A549 (cell line): ENCODE data around the gene ZNF383. TPM values are rescaled to one million over a fixed set of nuclear protein-coding genes. Genes with fewer than 3 reads are reported as not detected.
"Not testable (repeated sequence)": the region's sequence is repeated elsewhere in the genome, so short reads cannot be mapped to it uniquely, and the experiment has no call there.

Source experiments
- ATAC-seq, 2 experiments: fragments of 200-7000 bp in 1 of 2; fragments of >200 bp in 1 of 2; cut with Nextera tagmentation in 1 of 2; cut with Tn5 transposase in 1 of 2; 3 replicates each; pipeline versions ENCODE4 v1.8.0 to v1.9.1; 2018 to 2020; ENCODE audit warnings: mild to moderate bottlenecking in 1 of 2, moderate library complexity in 1 of 2
- CTCF ChIA-PET: fragments of 300-600 bp; sonication (Branson Sonifier 250); formaldehyde crosslinking; extraction: SDS; loops from one replicate; lab custom pipeline; 2021; ENCODE audit warnings: antibody characterized with exemption, inconsistent platforms; lab: Yijun Ruan, JAX
- POLR2A ChIA-PET: fragments of 350-600 bp; formaldehyde crosslinking; extraction: SDS; loops from one replicate; lab custom pipeline; 2021; ENCODE audit warnings: antibody characterized with exemption, inconsistent platforms; lab: Yijun Ruan, JAX
- DNase-seq, 2 experiments: peaks; one replicate each; pipeline versions ENCODE4 v3.0.0 to v3.0.0-alpha.2; 2011 to 2016; ENCODE audit warnings: low read depth in 1 of 2, low spot score in 1 of 2
- FAIRE-seq: peaks from 2 replicates; lab custom pipeline; 2011; peaks lifted over from hg19 to GRCh38; lab: Jason Lieb, UNC
- H3K27ac ChIP-seq, 2 experiments: fragments of >200 bp; sonication (Bioruptor Twin); formaldehyde crosslinking; 3 replicates each; pipeline ENCODE4 v1.5.1; 2016 to 2017
- H3K4me1 ChIP-seq: fragments of >200 bp; sonication (Bioruptor Twin); formaldehyde crosslinking; 3 replicates; pipeline ENCODE4 v1.6.1; 2016
- H3K4me2 ChIP-seq: fragments of >200 bp; sonication (Bioruptor Twin); formaldehyde crosslinking; 3 replicates; pipeline ENCODE4 v1.6.1; 2016
- H3K4me3 ChIP-seq: fragments of >200 bp; sonication (Bioruptor Twin); formaldehyde crosslinking; 3 replicates; pipeline ENCODE4 v1.5.1; 2016
- H3K9me3 ChIP-seq: fragments of >200 bp; sonication (Bioruptor Twin); formaldehyde crosslinking; 3 replicates; pipeline ENCODE4 v1.6.1; 2016
- BHLHE40 ChIP-seq: IDR thresholded peaks from 2 replicates; pipeline ENCODE4 v1.6.1; 2012; ENCODE audit warnings: low read depth, low read length, inconsistent platforms
- CBX8 ChIP-seq: fragments of 200-600 bp; sonication (generic); IDR thresholded peaks from 2 replicates; pipeline ENCODE4 v1.6.1; 2016
- CHD2 ChIP-seq: fragments of 150-350 bp; IDR thresholded peaks from 2 replicates; pipeline ENCODE4 v1.6.1; 2014; ENCODE audit warnings: low read length; ENCODE audit not compliant: partially characterized antibody
- CHD4 ChIP-seq: fragments of 200-600 bp; sonication (generic); IDR thresholded peaks from 2 replicates; pipeline ENCODE4 v1.6.1; 2016; ENCODE audit warnings: antibody characterized with exemption, mild to moderate bottlenecking, borderline replicate concordance
- E2F6 ChIP-seq: IDR thresholded peaks from 2 replicates; pipeline ENCODE4 v1.6.1; 2012; ENCODE audit warnings: low read depth, borderline replicate concordance
- EHMT2 ChIP-seq: fragments of 200-600 bp; sonication (generic); IDR thresholded peaks from 2 replicates; pipeline ENCODE4 v1.6.1; 2016; ENCODE audit warnings: antibody characterized with exemption, low read depth, mild to moderate bottlenecking, moderate library complexity
- ELK1 ChIP-seq: fragments of 150-350 bp; IDR thresholded peaks from 2 replicates; pipeline ENCODE4 v1.6.1; 2014; ENCODE audit warnings: low read depth, mild to moderate bottlenecking, low read length
- EP300 ChIP-seq, 2 experiments: fragments of >200 bp; sonication (Bioruptor Twin); formaldehyde crosslinking; IDR thresholded peaks; 2 replicates in 1 of 2; 3 replicates in 1 of 2; pipeline ENCODE4 v1.6.1; 2016 to 2017
- ESRRA ChIP-seq: fragments of 150-350 bp; IDR thresholded peaks from 2 replicates; pipeline ENCODE4 v1.6.1; 2014; ENCODE audit warnings: mild to moderate bottlenecking, low read length, borderline replicate concordance
- FOSL2 ChIP-seq, 2 experiments: fragments of 450-650 bp in 1 of 2; fragments of >200 bp in 1 of 2; sonication (Bioruptor Twin) in 1 of 2; formaldehyde crosslinking; IDR thresholded peaks; 2 replicates each; pipeline versions ENCODE4 v1.5.0 to v1.6.1; 2016 to 2020; ENCODE audit warnings: mild to moderate bottlenecking in 1 of 2, moderate library complexity in 1 of 2
- GATA3 ChIP-seq: IDR thresholded peaks from 2 replicates; pipeline ENCODE4 v1.6.1; 2012; ENCODE audit warnings: borderline replicate concordance
- HDAC2 ChIP-seq: fragments of 200-600 bp; sonication (generic); IDR thresholded peaks from 2 replicates; pipeline ENCODE4 v1.6.1; 2016
- HES2 ChIP-seq: fragments of >200 bp; sonication (Bioruptor Twin); formaldehyde crosslinking; IDR thresholded peaks from 2 replicates; pipeline ENCODE4 v1.6.1; 2016
- HEYL ChIP-seq: fragments of 250-450 bp; sonication (Bioruptor Pico); IDR thresholded peaks from 2 replicates; pipeline ENCODE4 v1.8.0; 2021; ENCODE audit warnings: mild to moderate bottlenecking, moderate library complexity
- HOXB13 ChIP-seq: fragments of 250-450 bp; sonication (Bioruptor Pico); IDR thresholded peaks from 2 replicates; pipeline ENCODE4 v1.5.0; 2020; ENCODE audit warnings: low read depth, mild to moderate bottlenecking, moderate library complexity
- HOXB5 ChIP-seq: fragments of 250-450 bp; sonication (Bioruptor Pico); IDR thresholded peaks from 2 replicates; pipeline ENCODE4 v1.5.0; 2020; ENCODE audit warnings: mild to moderate bottlenecking, moderate library complexity
- JUN ChIP-seq, 2 experiments: fragments of >200 bp; sonication (Bioruptor Twin); formaldehyde crosslinking; IDR thresholded peaks; 2 replicates in 1 of 2; 3 replicates in 1 of 2; pipeline ENCODE4 v1.6.1; 2016 to 2017
- JUNB ChIP-seq: fragments of >200 bp; sonication (Bioruptor Twin); formaldehyde crosslinking; IDR thresholded peaks from 2 replicates; pipeline ENCODE4 v1.6.1; 2016
- MAFK ChIP-seq: fragments of 450-650 bp; IDR thresholded peaks from 2 replicates; pipeline ENCODE4 v1.6.1; 2014; ENCODE audit not compliant: partially characterized antibody
- MAX ChIP-seq: IDR thresholded peaks from 2 replicates; pipeline ENCODE4 v1.6.1; 2012
- MAZ ChIP-seq: fragments of 150-350 bp; IDR thresholded peaks from 2 replicates; pipeline ENCODE4 v1.6.1; 2014; ENCODE audit warnings: antibody characterized with exemption, low read depth, low read length, borderline replicate concordance
- NFE2L2 ChIP-seq: fragments of 150-350 bp; conservative IDR thresholded peaks from 2 replicates; pipeline ENCODE4 v1.6.1; 2014; ENCODE audit warnings: low read length
- PBX3 ChIP-seq: IDR thresholded peaks from 2 replicates; pipeline ENCODE4 v1.6.1; 2012
- PHF8 ChIP-seq: fragments of 200-600 bp; sonication (generic); IDR thresholded peaks from 2 replicates; pipeline ENCODE4 v1.6.1; 2016; ENCODE audit warnings: low read depth, mild to moderate bottlenecking, antibody characterized with exemption, moderate library complexity, borderline replicate concordance
- RAD21 ChIP-seq, 2 experiments: fragments of >200 bp in 1 of 2; sonication (Bioruptor Twin) in 1 of 2; formaldehyde crosslinking in 1 of 2; IDR thresholded peaks in 1 of 2; conservative IDR thresholded peaks in 1 of 2; 2 replicates in 1 of 2; 3 replicates in 1 of 2; pipeline ENCODE4 v1.6.1; 2012 to 2018; ENCODE audit warnings: inconsistent platforms in 1 of 2
- RARB ChIP-seq: fragments of 250-450 bp; sonication (Bioruptor Pico); IDR thresholded peaks from 2 replicates; pipeline ENCODE4 v1.8.0; 2021; ENCODE audit warnings: mild to moderate bottlenecking, moderate library complexity
- RCOR1 ChIP-seq: fragments of 150-350 bp; IDR thresholded peaks from 2 replicates; pipeline ENCODE4 v1.6.1; 2014; ENCODE audit warnings: antibody characterized with exemption, low read length, low read depth
- RFX5 ChIP-seq: fragments of 450-650 bp; IDR thresholded peaks from 2 replicates; pipeline ENCODE4 v1.7.1; 2014; ENCODE audit warnings: antibody characterized with exemption, mild to moderate bottlenecking, moderate library complexity
- SREBF2 ChIP-seq: fragments of 450-650 bp; IDR thresholded peaks from 2 replicates; pipeline ENCODE4 v1.6.1; 2014; ENCODE audit warnings: mild to moderate bottlenecking, moderate library complexity
- TP53 ChIP-seq: fragments of 250-450 bp; sonication (Bioruptor Pico); IDR thresholded peaks from 2 replicates; pipeline ENCODE4 v1.5.0; 2021; ENCODE audit warnings: mild to moderate bottlenecking, moderate library complexity
- ZFP36 ChIP-seq: fragments of 450-650 bp; IDR thresholded peaks from 2 replicates; pipeline ENCODE4 v1.6.1; 2014; ENCODE audit warnings: borderline replicate concordance; ENCODE audit not compliant: partially characterized antibody
- ZNF302 ChIP-seq: fragments of 250-450 bp; sonication (Bioruptor Pico); IDR thresholded peaks from 2 replicates; pipeline ENCODE4 v1.9.0; 2021; ENCODE audit warnings: inconsistent platforms, mild to moderate bottlenecking, moderate library complexity
- WGBS: methylation state at CpG from one replicate; pipeline ENCODE4 v1.1.6; 2017; ENCODE audit errors: missing lambda C conversion rate; 5-methylcytosine and 5-hydroxymethylcytosine counted together
- polyA plus RNA-seq, 4 experiments: library from polyadenylated mRNA; depleted of rRNA in 3 of 4; stranded (reverse); fragments of >200 nt; fragmentation: RNase III in 1 of 4; extraction: RNeasy Plus Mini Kit Qiagen cat#74134 plus additional on column Dnase treatment in 1 of 4; gene quantifications; 2 replicates in 3 of 4; 3 replicates in 1 of 4; pipeline ENCODE4 v1.2.3, GENCODE V29; 2011 to 2017

The ZNF383 gene
- polyA plus RNA-seq, 2 of the 4 experiments (the other 2 are of a cell fraction): 6.9 to 13.1 TPM

GRCh38 chr19:37172368-37173366 lies 45.3 kb upstream of the ZNF383 start, which contains the start of gene ZNF585A:
ZNF585A (minus strand) TSS chr19:37172695; CDS start chr19:37169910, 2,785 bp downstream.
- ChIA-PET CTCF (interaction anchor here (0.6 to 1.2 kb wide), 3 partner anchors 26 to 795 kb away, joined by 3 to 8 read pairs (median 4); no protein-coding TSS in a partner anchor), POLR2A (interaction anchor here (0.6 to 1.9 kb wide), 4 partner anchors 37 to 644 kb away, joined by 3 to 11 read pairs (median 4); partner anchors contain the start of genes ZNF383 and ZNF527)
- peak within 1 kb of the TSS; percentile 40 to 68; a peak in 5 of 6 replicates for H3K27ac ChIP-seq
- no peaks in the 10 kb centered on the region for H3K4me1 ChIP-seq
- no peak for TF ChIP-seq CHD2
- TF ChIP-seq ZFP36: no peak
- no peak for TF ChIP-seq RARB (CRISPR knock-in tag)
- TF ChIP-seq HOXB13: peak; percentile 10; the same call in 1 of the 2 replicates
- no peak for TF ChIP-seq CBX8
- TF ChIP-seq GATA3: peak; percentile 25; the same call in 1 of the 2 replicates
- TF ChIP-seq SREBF2: no peak
- TF ChIP-seq MAZ: no peak
- TF ChIP-seq TP53 (CRISPR knock-in tag): no peak
- 0 out of 2 replicates have a peak, but pooled peaks have one; percentile 5 for TF ChIP-seq HOXB5 (CRISPR knock-in tag)
- no peak for TF ChIP-seq NFE2L2
- no peak for TF ChIP-seq HDAC2
- peak; percentile 14; the same call in 1 of the 2 replicates for TF ChIP-seq ELK1
- TF ChIP-seq HES2: no peak
- TF ChIP-seq RAD21 (conservative IDR thresholded peaks at IDR 0.05 in 1 of 2, IDR thresholded peaks at IDR 0.05 in 1 of 2): no peak
- no peak for TF ChIP-seq RFX5
- peak; percentile 60; the same call in 1 of the 2 replicates for TF ChIP-seq MAX
- peak; percentile 57 for TF ChIP-seq PHF8
- TF ChIP-seq RCOR1: no peak
- peak; percentile 67; the same call in 1 of the 2 replicates for TF ChIP-seq E2F6
- TF ChIP-seq FOSL2 (IDR thresholded peaks at IDR 0.05): no peak
- TF ChIP-seq FOSL2 (CRISPR knock-in tag; IDR thresholded peaks at IDR 0.05): no peak
- no peak for TF ChIP-seq ESRRA
- TF ChIP-seq JUN (IDR thresholded peaks at IDR 0.05): peak in 1 of 2 experiments; percentile 60; a peak in 2 of 5 replicates
- no peak for TF ChIP-seq CHD4
- no peak for TF ChIP-seq MAFK
- TF ChIP-seq JUNB: no peak
- TF ChIP-seq EP300 (IDR thresholded peaks at IDR 0.05): no peak
- no peak for TF ChIP-seq EHMT2
- TF ChIP-seq PBX3: no peak
- no peak for TF ChIP-seq ZNF302 (CRISPR knock-in tag)
- no peak for TF ChIP-seq HEYL (CRISPR knock-in tag)
- no peak for TF ChIP-seq BHLHE40
- peak within 1 kb of the TSS; percentile 53 for H3K4me2 ChIP-seq
- DNase-seq: peak; percentile 89 to 100
- peak within 1 kb of the TSS; percentile 64 for H3K4me3 ChIP-seq
- WGBS: 8% methylated on average over 30 of the region's 30 CpGs
- FAIRE-seq: peak; percentile 100
- H3K9me3 ChIP-seq: peaks cover 96% of the 10 kb centered on the region
- peak; percentile 99 to 100 for ATAC-seq

- H3K4me3 ChIP-seq, DNase-seq, H3K4me1 ChIP-seq, H3K27ac ChIP-seq, POLR2A ChIA-PET, CTCF ChIA-PET, ATAC-seq, H3K4me2 ChIP-seq: not testable (repeated sequence)
- H3K9me3 ChIP-seq: peaks cover 90% of the 10 kb centered on the region
- WGBS: 48% methylated on average over 4 of the region's 4 CpGs
- peak; percentile 99 for FAIRE-seq
Measured at GRCh38 chr19:37186071-37186470, 31.9 kb upstream of the ZNF383 start.

- H3K4me2 ChIP-seq, ATAC-seq, H3K4me3 ChIP-seq, CTCF ChIA-PET, DNase-seq, H3K4me1 ChIP-seq, H3K27ac ChIP-seq, POLR2A ChIA-PET: not testable (repeated sequence)
- 56% methylated on average over 4 of the region's 4 CpGs for WGBS
- peaks cover 93% of the 10 kb centered on the region for H3K9me3 ChIP-seq
- peak; percentile 70 for FAIRE-seq
Measured at GRCh38 chr19:37195248-37195647, 22.8 kb upstream of the ZNF383 start.
